IMR-90 (cell line): ENCODE results near the gene NPSR1. TPM values are rescaled to one million over a fixed set of nuclear protein-coding genes. Genes with fewer than 3 reads are reported as not detected.

Experiments used
- ATAC-seq: fragments of 200-7000 bp; cut with Tn5 transposase; 2 replicates; pipeline ENCODE4 v1.9.1; 2020; ENCODE audit warnings: low read depth, mild to moderate bottlenecking, moderate library complexity
- BruUV-seq: library from RNA; stranded (reverse); fragments of 400-500 nt; replicated peaks from 2 replicates; lab custom pipeline; 2021; lab: Mats Ljungman, UMichigan
- CTCF ChIA-PET: fragments of 300-600 bp; formaldehyde crosslinking; extraction: SDS; loops from one replicate; lab custom pipeline; 2021; ENCODE audit warnings: antibody characterized with exemption; lab: Yijun Ruan, JAX
- POLR2A ChIA-PET: fragments of 300-600 bp; sonication (Branson Sonifier 250); formaldehyde crosslinking; loops from one replicate; lab custom pipeline; 2022; ENCODE audit warnings: antibody characterized with exemption; ENCODE audit not compliant: unreplicated experiment; lab: Charles Lee
- DNase-seq: peaks from one replicate; pipeline ENCODE4 v3.0.0; 2013
- H2AFZ ChIP-seq: replicated peaks from 2 replicates; pipeline ENCODE3; 2013; ENCODE audit warnings: low read length, mild to moderate bottlenecking; ENCODE audit not compliant: poor library complexity
- H2AK5ac ChIP-seq: 2 replicates; pipeline ENCODE4 v1.6.1; 2013; ENCODE audit warnings: low read depth, low read length, inconsistent platforms
- H2AK9ac ChIP-seq: replicated peaks from 2 replicates; pipeline ENCODE3; 2013; ENCODE audit warnings: mild to moderate bottlenecking, low read depth, low read length, moderate library complexity; ENCODE audit not compliant: poor library complexity
- H2BK120ac ChIP-seq: 2 replicates; pipeline ENCODE4 v1.6.1; 2013; ENCODE audit warnings: low read depth, low read length, inconsistent platforms
- H2BK15ac ChIP-seq: 3 replicates; pipeline ENCODE4 v1.6.1; 2013; ENCODE audit warnings: low read depth, low read length, inconsistent platforms
- H2BK20ac ChIP-seq: 2 replicates; pipeline ENCODE4 v1.6.1; 2013; ENCODE audit warnings: low read depth, mild to moderate bottlenecking, inconsistent platforms, low read length, moderate library complexity
- H2BK5ac ChIP-seq: 2 replicates; pipeline ENCODE4 v1.6.1; 2013; ENCODE audit warnings: mild to moderate bottlenecking, low read depth, low read length, inconsistent platforms; ENCODE audit not compliant: poor library complexity, severe bottlenecking
- H3K14ac ChIP-seq: replicated peaks from 2 replicates; pipeline ENCODE4 v1.6.1; 2013; ENCODE audit warnings: low read depth, low read length, inconsistent platforms
- H3K18ac ChIP-seq: 2 replicates; pipeline ENCODE4 v1.6.1; 2013; ENCODE audit warnings: low read depth, low read length, control low read depth
- H3K23ac ChIP-seq: 2 replicates; pipeline ENCODE4 v1.6.1; 2013; ENCODE audit warnings: low read depth, low read length, inconsistent platforms
- H3K27ac ChIP-seq: 2 replicates; pipeline ENCODE4 v1.5.1; 2013; ENCODE audit warnings: mild to moderate bottlenecking, control low read depth, low read length; ENCODE audit not compliant: insufficient read depth
- H3K27me3 ChIP-seq: 2 replicates; pipeline ENCODE4 v1.6.1; 2013; ENCODE audit warnings: low read length; ENCODE audit not compliant: control insufficient read depth, insufficient read depth
- H3K36me3 ChIP-seq: 2 replicates; pipeline ENCODE4 v1.6.1; 2013; ENCODE audit warnings: low read length, mixed read lengths; ENCODE audit not compliant: control insufficient read depth, insufficient read depth
- H3K4ac ChIP-seq: 2 replicates; pipeline ENCODE4 v1.6.1; 2013; ENCODE audit warnings: low read depth, low read length, inconsistent platforms
- H3K4me1 ChIP-seq: 2 replicates; pipeline ENCODE4 v1.6.1; 2013; ENCODE audit warnings: low read length, mixed read lengths; ENCODE audit not compliant: control insufficient read depth, insufficient read depth
- H3K4me2 ChIP-seq: 2 replicates; pipeline ENCODE4 v1.6.1; 2013; ENCODE audit warnings: low read depth, mild to moderate bottlenecking, control low read depth, low read length, moderate library complexity
- H3K4me3 ChIP-seq: 2 replicates; pipeline ENCODE4 v1.5.1; 2013; ENCODE audit warnings: low read depth, mild to moderate bottlenecking, control low read depth, low read length, moderate library complexity; ENCODE audit not compliant: insufficient read depth
- H3K56ac ChIP-seq: 2 replicates; pipeline ENCODE4 v1.6.1; 2013; ENCODE audit warnings: low read length, inconsistent platforms; ENCODE audit not compliant: insufficient read depth; ENCODE audit errors: extremely low read depth
- H3K79me1 ChIP-seq, 2 experiments: 2 replicates each; pipeline ENCODE4 v1.6.1; 2013; ENCODE audit warnings: low read length in 2 of 2, inconsistent platforms in 1 of 2, low read depth in 1 of 2
- H3K9ac ChIP-seq: 2 replicates; pipeline ENCODE4 v1.6.1; 2013; ENCODE audit warnings: low read depth, low read length, control low read depth
- H3K9me1 ChIP-seq: 2 replicates; pipeline ENCODE4 v1.6.1; 2013; ENCODE audit warnings: low read length, inconsistent platforms; ENCODE audit not compliant: insufficient read depth
- H3K9me3 ChIP-seq: 2 replicates; pipeline ENCODE4 v1.6.1; 2013; ENCODE audit warnings: low read length; ENCODE audit not compliant: control insufficient read depth, insufficient read depth
- H4K20me1 ChIP-seq: 2 replicates; pipeline ENCODE4 v1.6.1; 2013; ENCODE audit warnings: low read length, inconsistent platforms; ENCODE audit not compliant: insufficient read depth
- H4K5ac ChIP-seq: 2 replicates; pipeline ENCODE4 v1.6.1; 2013; ENCODE audit warnings: mild to moderate bottlenecking, low read depth, low read length, control low read depth
- H4K8ac ChIP-seq, 2 experiments: 2 replicates each; pipeline ENCODE4 v1.6.1; 2013; ENCODE audit warnings: low read depth in 2 of 2, low read length in 2 of 2, control low read depth in 1 of 2, inconsistent platforms in 1 of 2
- H4K91ac ChIP-seq: 2 replicates; pipeline ENCODE4 v1.6.1; 2013; ENCODE audit warnings: low read depth, low read length, inconsistent platforms; ENCODE audit not compliant: insufficient read depth
- NFE2L2 ChIP-seq: fragments of 150-350 bp; IDR thresholded peaks from 2 replicates; pipeline ENCODE4 v1.6.1; 2016; ENCODE audit warnings: low read depth, mild to moderate bottlenecking, low read length
- WGBS, 2 experiments: methylation state at CpG; one replicate each; pipeline versions ENCODE4 v1.1.5 to v1.1.7; 2013; ENCODE audit warnings: missing lambda C conversion rate in 2 of 2; ENCODE audit not compliant: insufficient read length in 1 of 2; ENCODE audit errors: extremely low coverage in 2 of 2; 5-methylcytosine and 5-hydroxymethylcytosine counted together
- dilution Hi-C: fragments of 300-500 bp; cut with HindIII; formaldehyde crosslinking; loops from one replicate; pipeline ENCODE4 v1.14.3; 2018; ENCODE audit warnings: low sequenced_read_pairs; ENCODE audit not compliant: unreplicated experiment
- in situ Hi-C: fragments of 300-500 bp; cut with MboI; formaldehyde crosslinking; loops from 3 replicates; pipeline ENCODE4 v1.14.3; 2019; ENCODE audit warnings: low sequenced_read_pairs, inconsistent platforms, mixed read lengths
- intact Hi-C: fragments of 100-400 bp; cut with micrococcal nuclease; formaldehyde crosslinking; loops from 2 replicates; pipeline ENCODE4 v1.10.0; 2022
- polyA plus RNA-seq, 3 experiments: library from polyadenylated mRNA; depleted of rRNA; stranded (reverse); fragments of >200 nt; gene quantifications; 2 replicates each; pipeline ENCODE4 v1.2.3, GENCODE V29; 2012; ENCODE audit warnings: low replicate concordance in 1 of 3
- total RNA-seq: library from RNA; depleted of rRNA; stranded (reverse); fragments of >200 nt; gene quantifications from 2 replicates; pipeline ENCODE4 v1.2.3, GENCODE V29; 2012

The NPSR1 gene
- total and polyA plus RNA-seq, 2 of the 4 experiments (the other 2 are of a cell fraction), result not detected

DNA sequence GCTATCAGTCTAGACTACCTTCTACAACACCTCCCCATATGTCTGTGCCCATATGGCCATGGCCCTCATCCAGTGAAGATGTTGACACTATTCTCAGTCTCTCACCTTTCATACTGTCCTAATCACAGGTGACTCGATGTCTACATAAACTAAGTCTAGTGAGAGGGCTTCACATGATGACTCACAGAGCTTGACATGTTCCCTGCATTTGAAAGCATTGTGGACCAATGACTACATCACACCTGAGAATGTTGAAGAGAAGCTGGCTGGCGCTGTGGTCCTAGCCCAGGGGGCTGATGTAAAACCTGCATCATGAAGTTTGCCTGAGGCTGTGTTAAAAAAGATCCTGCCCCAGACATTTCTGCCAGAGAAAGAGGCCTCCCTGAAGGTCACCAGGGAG, 167.2 kb downstream of the NPSR1 start:
- in situ Hi-C loops, result no loop called here
- intact Hi-C loops, result no loop called here
- POLR2A ChIA-PET, result interaction anchor here (0.5 kb wide), 1 partner anchor 692 kb away, joined by 3 read pairs; no protein-coding TSS in a partner anchor

More for the DNA sequence above, 167.2 kb downstream of the NPSR1 start:
- Histone ChIP-seq H3K14ac (no peak overlapping the region), H2AFZ (no peak overlapping the region), H3K9me3 (no peaks in the 10 kb centered on the region), H3K27ac (no peak overlapping the region), H3K27me3 (no peaks in the 10 kb centered on the region; the same call in 1 of the 2 replicates), H4K91ac (no peak overlapping the region), H3K9ac (no peak overlapping the region), H3K36me3 (no peaks in the 10 kb centered on the region), H2AK9ac (no peak overlapping the region), H2BK15ac (no peak overlapping the region), H2BK5ac (no peak overlapping the region), H3K4me1 (no peaks in the 10 kb centered on the region), H3K23ac (no peak overlapping the region), H3K4me2 (no peak overlapping the region), H3K4ac (no peak overlapping the region), H4K5ac (no peak overlapping the region), H4K20me1 (no peaks in the 10 kb centered on the region), H3K9me1 (no peaks in the 10 kb centered on the region), H3K4me3 (no peak overlapping the region), H3K56ac (no peak overlapping the region), H2BK20ac (no peak overlapping the region), H3K18ac (no peak overlapping the region), H4K8ac (no peak overlapping the region), H2AK5ac (no peak overlapping the region), H2BK120ac (no peak overlapping the region), H3K79me1 (no peaks in the 10 kb centered on the region)
- TF ChIP-seq NFE2L2, result no peak
- DNase-seq, result no peak
- ATAC-seq, result no peak
- BruUV-seq, result no TSS peak
- dilution Hi-C loops, result no loop called here
- WGBS, 2 experiments, result 83% methylated on average over 1 of the region's 2 CpGs; no CpG with 5 or more reads in 1 of the 2 experiments
- CTCF ChIA-PET, result no interaction called here
